Measurements from ENCODE around the gene VN1R4.
A peak's percentile ranks its signal among the peaks of the same experiment; 100 is the strongest.
"Not testable (repeated sequence)": the region's sequence is repeated elsewhere in the genome, so short reads cannot be mapped to it uniquely, and the experiment has no call there.

VN1R4 gene

GRCh38 chr19:53267623-53268022 is at the start of gene VN1R4:
Gene VN1R4 (minus strand): TSS chr19:53267723. CDS start chr19:53267665, 58 bp downstream.
- DNase-seq, ATAC-seq: not testable (repeated sequence)

- ATAC-seq (no peak), DNase-seq (no peak)
Observed at GRCh38 chr19:53311897-53312296, 44.4 kb upstream of the VN1R4 start.

GRCh38 chr19:53311044-53311443 is 43.5 kb upstream of the VN1R4 start:
- DNase-seq (no peak), ATAC-seq (no peak)

- DNase-seq: peak; percentile 8
- ATAC-seq: no peak
Observed at GRCh38 chr19:53308339-53308811, 40.9 kb upstream of the VN1R4 start.

GRCh38 chr19:53301341-53301740 is 33.8 kb upstream of the VN1R4 start:
- ATAC-seq, DNase-seq: not testable (repeated sequence)

- DNase-seq (no peak), ATAC-seq (no peak)
Observed at GRCh38 chr19:53294786-53295441, 27.4 kb upstream of the VN1R4 start.

GRCh38 chr19:53290758-53291549 is 23.4 kb upstream of the VN1R4 start:
- ATAC-seq (no peak), DNase-seq (no peak)

GRCh38 chr19:53285087-53285486 is 17.6 kb upstream of the VN1R4 start:
- ATAC-seq: no peak
- DNase-seq: no peak

- peak; percentile 5 for DNase-seq
- ATAC-seq: not testable (repeated sequence)
Observed at GRCh38 chr19:53281947-53282346, 14.4 kb upstream of the VN1R4 start.

- ATAC-seq (no peak), DNase-seq (no peak)
Observed at GRCh38 chr19:53275480-53275879, 8.0 kb upstream of the VN1R4 start.

- no peak for ATAC-seq
- DNase-seq: no peak
Observed at GRCh38 chr19:53272044-53272443, 4.5 kb upstream of the VN1R4 start.

- not testable (repeated sequence) for ATAC-seq, DNase-seq
Observed at GRCh38 chr19:53269861-53270260, 2.3 kb upstream of the VN1R4 start.

- not testable (repeated sequence) for ATAC-seq, DNase-seq
Observed at GRCh38 chr19:53257715-53258342, 9.7 kb downstream of the VN1R4 start, which contains the start of gene VN1R2. Gene VN1R2 (plus strand): TSS chr19:53258292. CDS start chr19:53258376, 84 bp downstream.

GRCh38 chr19:53254411-53255341 is 12.8 kb downstream of the VN1R4 start, which contains the start of gene ZNF677:
Gene ZNF677 (minus strand): TSS chr19:53254873. CDS start chr19:53251550, 3,323 bp downstream.
- ATAC-seq (peak; percentile 100), DNase-seq (peak; percentile 81)

- DNase-seq (no peak), ATAC-seq (no peak)
Observed at GRCh38 chr19:53246498-53246897, 21.0 kb downstream of the VN1R4 start.

GRCh38 chr19:53237114-53237777 is 30.3 kb downstream of the VN1R4 start:
- no peak for DNase-seq
- ATAC-seq: no peak

- no peak for ATAC-seq
- no peak for DNase-seq
Observed at GRCh38 chr19:53224606-53225005, 42.9 kb downstream of the VN1R4 start.

- not testable (repeated sequence) for ATAC-seq, DNase-seq
Observed at GRCh38 chr19:53222716-53223115, 44.8 kb downstream of the VN1R4 start.
